H1 (cell line): ENCODE results near the gene GPATCH2. TPM values are rescaled to one million over a fixed set of nuclear protein-coding genes. Genes with fewer than 3 reads are reported as not detected.

Experiments
- CREB1 ChIP-seq: IDR thresholded peaks from 2 replicates; pipeline ENCODE4 v1.6.1; 2012; ENCODE audit warnings: inconsistent platforms
- polyA plus RNA-seq, 7 experiments: library from polyadenylated mRNA; depleted of rRNA in 3 of 7; stranded (reverse) in 5 of 7; unstranded in 2 of 7; fragments of >200 nt in 5 of 7; fragments of 200-250 nt in 2 of 7; gene quantifications; 1 replicate in 5 of 7; 2 replicates in 1 of 7; 4 replicates in 1 of 7; pipeline versions ENCODE4 v1.2.1 to v1.2.3, GENCODE V29; 2011 to 2013; ENCODE audit warnings: missing spikeins in 2 of 7, mixed read lengths in 2 of 7
- total RNA-seq: library from RNA; stranded (reverse); fragmentation: NEBNext Ultra II Directional; extraction: Animal tissue kit (Norgen Biotek cat#: 25700); gene quantifications from 2 replicates; pipeline ENCODE4 v1.2.1, GENCODE V29; 2021
- TF ChIP-seq, protein P1 (sequence below), 3 experiments: IDR thresholded peaks; 1 replicate in 2 of 3; 2 replicates in 1 of 3; pipeline versions ENCODE4 v1.5.1 to v1.6.1; 2011; ENCODE audit warnings: low read length in 3 of 3, mild to moderate bottlenecking in 3 of 3, inconsistent platforms in 2 of 3, low read depth in 1 of 3, moderate library complexity in 1 of 3; ENCODE audit not compliant: insufficient read depth in 1 of 3; ENCODE audit errors: control extremely low read depth in 1 of 3

GPATCH2 gene
- total and polyA plus RNA-seq, 2 of the 8 experiments (the other 6 are each of a cell fraction or from before 2014, with no cell fraction given), result 3.9 to 13.1 TPM

DNA sequence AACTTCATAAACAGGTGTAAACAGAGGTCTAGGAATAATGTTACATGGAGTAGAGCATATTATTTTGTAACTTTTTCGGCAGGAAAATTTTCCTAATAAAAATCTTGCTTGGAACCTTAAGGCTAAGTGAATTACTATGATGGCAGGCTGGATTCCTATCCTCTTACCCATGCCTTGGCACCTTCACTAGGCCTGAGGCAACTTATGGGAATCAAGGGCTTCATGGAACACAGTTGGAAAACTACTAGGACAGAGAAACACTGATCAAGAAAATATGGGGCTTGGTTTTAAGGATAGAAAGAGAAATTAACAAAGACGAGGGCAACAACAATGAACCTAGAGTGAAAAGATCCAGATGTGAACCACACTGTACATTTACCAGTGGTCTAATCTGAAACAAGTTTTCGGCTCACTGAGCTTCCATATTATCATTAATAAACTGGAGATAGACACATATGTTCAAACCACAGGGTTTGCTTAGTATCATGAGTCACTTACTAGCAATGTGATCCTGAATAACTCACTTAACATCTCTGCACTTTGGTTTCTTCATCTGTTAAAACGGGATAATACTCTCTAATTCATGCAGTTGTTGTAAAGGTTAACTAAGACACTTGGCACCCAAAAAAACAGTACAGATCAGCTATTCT, 68.5 kb downstream of the GPATCH2 start (continued):
- TF ChIP-seq, protein P1, sequence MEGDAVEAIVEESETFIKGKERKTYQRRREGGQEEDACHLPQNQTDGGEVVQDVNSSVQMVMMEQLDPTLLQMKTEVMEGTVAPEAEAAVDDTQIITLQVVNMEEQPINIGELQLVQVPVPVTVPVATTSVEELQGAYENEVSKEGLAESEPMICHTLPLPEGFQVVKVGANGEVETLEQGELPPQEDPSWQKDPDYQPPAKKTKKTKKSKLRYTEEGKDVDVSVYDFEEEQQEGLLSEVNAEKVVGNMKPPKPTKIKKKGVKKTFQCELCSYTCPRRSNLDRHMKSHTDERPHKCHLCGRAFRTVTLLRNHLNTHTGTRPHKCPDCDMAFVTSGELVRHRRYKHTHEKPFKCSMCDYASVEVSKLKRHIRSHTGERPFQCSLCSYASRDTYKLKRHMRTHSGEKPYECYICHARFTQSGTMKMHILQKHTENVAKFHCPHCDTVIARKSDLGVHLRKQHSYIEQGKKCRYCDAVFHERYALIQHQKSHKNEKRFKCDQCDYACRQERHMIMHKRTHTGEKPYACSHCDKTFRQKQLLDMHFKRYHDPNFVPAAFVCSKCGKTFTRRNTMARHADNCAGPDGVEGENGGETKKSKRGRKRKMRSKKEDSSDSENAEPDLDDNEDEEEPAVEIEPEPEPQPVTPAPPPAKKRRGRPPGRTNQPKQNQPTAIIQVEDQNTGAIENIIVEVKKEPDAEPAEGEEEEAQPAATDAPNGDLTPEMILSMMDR (IDR thresholded peaks at IDR 0.05; ENCODE audit: control extremely low read depth in 1 of 3, insufficient read depth in 1 of 3, low read depth in 1 of 3, low read length in 3 of 3), result no peak
- no peak for TF ChIP-seq CREB1
- TF ChIP-seq, all 59 proteins: peak for 0
